H1 (cell line): Measurements from ENCODE around the gene FTL. TPM values are rescaled to one million over a fixed set of nuclear protein-coding genes. Genes with fewer than 3 reads are reported as not detected.

ENCODE experiments used
- CTCF ChIA-PET: fragments of 300-600 bp; sonication (Branson Sonifier 250); formaldehyde crosslinking; loops from one replicate; lab custom pipeline; 2021; ENCODE audit not compliant: partially characterized antibody; lab: Charles Lee
- POLR2A ChIA-PET: fragments of 300-600 bp; sonication (Branson Sonifier 250); formaldehyde crosslinking; loops from one replicate; lab custom pipeline; 2021; ENCODE audit warnings: inconsistent platforms; ENCODE audit not compliant: partially characterized antibody; lab: Charles Lee
- DNase-seq, 2 experiments: peaks; one replicate each; pipeline versions ENCODE4 v3.0.0 to v3.0.0-alpha.2; 2010 to 2022; ENCODE audit warnings: low spot score in 2 of 2, low read depth in 1 of 2, mixed read lengths in 1 of 2
- FAIRE-seq: peaks from 2 replicates; lab custom pipeline; 2011; peaks lifted over from hg19 to GRCh38; lab: Jason Lieb, UNC
- H2AFZ ChIP-seq: 2 replicates; pipeline ENCODE4 v1.8.1; 2012; ENCODE audit warnings: low read length, inconsistent platforms
- H2AK5ac ChIP-seq: 2 replicates; pipeline ENCODE4 v1.6.1; 2013; ENCODE audit warnings: low read depth, low read length
- H2BK120ac ChIP-seq: replicated peaks from 2 replicates; pipeline ENCODE3; 2013; ENCODE audit warnings: low read depth, low read length, inconsistent platforms
- H2BK12ac ChIP-seq: 2 replicates; pipeline ENCODE4 v1.6.1; 2013; ENCODE audit warnings: low read depth, low read length
- H2BK15ac ChIP-seq: 2 replicates; pipeline ENCODE4 v1.6.1; 2013; ENCODE audit warnings: low read length
- H2BK20ac ChIP-seq: 2 replicates; pipeline ENCODE4 v1.6.1; 2013; ENCODE audit warnings: low read length
- H2BK5ac ChIP-seq: 2 replicates; pipeline ENCODE4 v1.6.1; 2013; ENCODE audit warnings: low read depth, low read length
- H3K14ac ChIP-seq: 2 replicates; pipeline ENCODE4 v1.6.1; 2013; ENCODE audit warnings: inconsistent platforms; ENCODE audit not compliant: insufficient read length
- H3K18ac ChIP-seq: 2 replicates; pipeline ENCODE4 v1.6.1; 2013; ENCODE audit warnings: low read length; ENCODE audit errors: extremely low read depth
- H3K23ac ChIP-seq: 2 replicates; pipeline ENCODE4 v1.6.1; 2013; ENCODE audit warnings: inconsistent platforms; ENCODE audit not compliant: insufficient read length
- H3K23me2 ChIP-seq: 2 replicates; pipeline ENCODE4 v1.6.1; 2013; ENCODE audit warnings: low read depth, low read length
- H3K27ac ChIP-seq: 2 replicates; pipeline ENCODE4 v1.6.1; 2011; ENCODE audit warnings: low read depth, low read length, inconsistent platforms
- H3K27me3 ChIP-seq, 4 experiments: replicated peaks in 1 of 4; 1 replicate in 1 of 4; 2 replicates in 3 of 4; pipeline versions ENCODE4 v1.6.1 to v1.8.1; 2011 to 2013; ENCODE audit warnings: low read length in 3 of 4, mild to moderate bottlenecking in 3 of 4, inconsistent platforms in 2 of 4, mixed read lengths in 2 of 4, moderate library complexity in 1 of 4; ENCODE audit not compliant: control insufficient read depth in 3 of 4, insufficient read depth in 3 of 4; ENCODE audit errors: extremely low read depth in 1 of 4
- H3K36me3 ChIP-seq, 4 experiments: 2 replicates each; pipeline versions ENCODE4 v1.6.1 to v1.8.1; 2011 to 2013; ENCODE audit warnings: mild to moderate bottlenecking in 4 of 4, low read length in 3 of 4, moderate library complexity in 2 of 4, control low read depth in 1 of 4, inconsistent platforms in 1 of 4; ENCODE audit not compliant: insufficient read depth in 4 of 4, control insufficient read depth in 2 of 4
- H3K4ac ChIP-seq: replicated peaks from 2 replicates; pipeline ENCODE3; 2013; ENCODE audit warnings: low read length, low read depth, mixed read lengths, inconsistent platforms; ENCODE audit not compliant: insufficient read length
- H3K4me1 ChIP-seq, 4 experiments: replicated peaks in 1 of 4; 1 replicate in 1 of 4; 2 replicates in 3 of 4; pipeline versions ENCODE4 v1.6.1 to v1.8.1; 2011 to 2013; ENCODE audit warnings: low read length in 3 of 4, inconsistent platforms in 2 of 4, mixed read lengths in 1 of 4; ENCODE audit not compliant: insufficient read depth in 4 of 4, control insufficient read depth in 3 of 4
- H3K4me2 ChIP-seq, 2 experiments: 2 replicates each; pipeline versions ENCODE4 v1.6.1 to v1.8.1; 2011 to 2013; ENCODE audit warnings: low read depth in 2 of 2, low read length in 2 of 2, control low read depth in 1 of 2, inconsistent platforms in 1 of 2, mild to moderate bottlenecking in 1 of 2; ENCODE audit not compliant: insufficient read depth in 1 of 2
- H3K4me3 ChIP-seq, 4 experiments: fragments of 200-600, 300-600 bp in 1 of 4; sonication (generic), shearing (Covaris generic), sonication (Bioruptor Twin) in 1 of 4; 2 replicates each; pipeline versions ENCODE4 v1.5.1 to v1.8.1; 2011 to 2016; ENCODE audit warnings: low read length in 4 of 4, low read depth in 3 of 4, control low read depth in 2 of 4, inconsistent platforms in 2 of 4, mild to moderate bottlenecking in 2 of 4, mixed read lengths in 1 of 4, moderate library complexity in 1 of 4; ENCODE audit not compliant: insufficient read depth in 2 of 4; ENCODE audit errors: extremely low read depth in 1 of 4
- H3K56ac ChIP-seq: replicated peaks from 2 replicates; pipeline ENCODE3; 2013; ENCODE audit warnings: low read depth, mild to moderate bottlenecking, mixed read lengths, low read length, inconsistent platforms; ENCODE audit not compliant: insufficient read length
- H3K79me1 ChIP-seq: 2 replicates; pipeline ENCODE4 v1.6.1; 2013; ENCODE audit warnings: low read depth, low read length, control low read depth
- H3K79me2 ChIP-seq, 2 experiments: 2 replicates each; pipeline versions ENCODE4 v1.6.1 to v1.8.1; 2012 to 2013; ENCODE audit warnings: low read length in 2 of 2, mild to moderate bottlenecking in 2 of 2, inconsistent platforms in 1 of 2; ENCODE audit not compliant: insufficient read depth in 2 of 2, control insufficient read depth in 1 of 2
- H3K9ac ChIP-seq, 4 experiments: replicated peaks in 1 of 4; 1 replicate in 1 of 4; 2 replicates in 3 of 4; pipeline versions ENCODE4 v1.6.1 to v1.8.1; 2011 to 2013; ENCODE audit warnings: low read depth in 3 of 4, low read length in 3 of 4, control low read depth in 2 of 4, mild to moderate bottlenecking in 2 of 4, moderate library complexity in 2 of 4, inconsistent platforms in 1 of 4; ENCODE audit errors: extremely low read depth in 1 of 4
- H3K9me3 ChIP-seq, 2 experiments: 2 replicates each; pipeline versions ENCODE4 v1.6.1 to v1.8.1; 2012 to 2013; ENCODE audit warnings: mild to moderate bottlenecking in 2 of 2, moderate library complexity in 2 of 2, control low read depth in 1 of 2, inconsistent platforms in 1 of 2, low read depth in 1 of 2, low read length in 1 of 2, mixed read lengths in 1 of 2; ENCODE audit not compliant: insufficient read depth in 2 of 2
- H4K20me1 ChIP-seq, 2 experiments: replicated peaks in 1 of 2; 2 replicates each; pipeline versions ENCODE3 to v1.8.1; 2011 to 2013; ENCODE audit warnings: inconsistent platforms in 2 of 2, low read length in 2 of 2, mild to moderate bottlenecking in 1 of 2; ENCODE audit not compliant: insufficient read depth in 2 of 2, control insufficient read depth in 1 of 2
- H4K5ac ChIP-seq: 2 replicates; pipeline ENCODE4 v1.6.1; 2013; ENCODE audit warnings: low read length, low read depth, mixed read lengths, inconsistent platforms; ENCODE audit not compliant: insufficient read length
- H4K8ac ChIP-seq: 2 replicates; pipeline ENCODE4 v1.8.0; 2013; ENCODE audit warnings: mild to moderate bottlenecking, moderate library complexity, low read length, inconsistent platforms; ENCODE audit not compliant: insufficient read depth; ENCODE audit errors: extremely low read depth
- H4K91ac ChIP-seq: replicated peaks from 2 replicates; pipeline ENCODE3; 2013; ENCODE audit warnings: low read length, mixed read lengths, inconsistent platforms; ENCODE audit not compliant: insufficient read length
- ATF3 ChIP-seq: IDR thresholded peaks from 2 replicates; pipeline ENCODE4 v1.6.1; 2011; ENCODE audit warnings: low read depth, mild to moderate bottlenecking, low read length; ENCODE audit not compliant: insufficient read depth
- KDM1A ChIP-seq: fragments of 200-600, 300-600 bp; sonication (generic); IDR thresholded peaks from 2 replicates; pipeline ENCODE4 v1.7.1; 2016; ENCODE audit warnings: mild to moderate bottlenecking, low read length, borderline replicate concordance
- PHF8 ChIP-seq: fragments of 200-600 bp; sonication (generic); conservative IDR thresholded peaks from 2 replicates; pipeline ENCODE4 v1.7.1; 2012; ENCODE audit warnings: low read depth, mild to moderate bottlenecking, inconsistent platforms, low read length, moderate library complexity
- POLR2A ChIP-seq, 2 experiments: IDR thresholded peaks; 1 replicate in 1 of 2; 2 replicates in 1 of 2; pipeline ENCODE4 v1.6.1; 2011; ENCODE audit warnings: low read depth in 2 of 2, low read length in 2 of 2, mild to moderate bottlenecking in 2 of 2; ENCODE audit errors: control extremely low read depth in 1 of 2
- SIRT6 ChIP-seq: IDR thresholded peaks from one replicate; pipeline ENCODE4 v1.7.1; 2012; ENCODE audit warnings: low read length, inconsistent platforms
- SP1 ChIP-seq: IDR thresholded peaks from 2 replicates; pipeline ENCODE4 v1.6.1; 2011; ENCODE audit warnings: low read depth, low read length
- SRF ChIP-seq: IDR thresholded peaks from 2 replicates; pipeline ENCODE4 v1.6.1; 2011; ENCODE audit warnings: mild to moderate bottlenecking, low read depth, low read length, moderate library complexity
- ZNF274 ChIP-seq: IDR thresholded peaks from 2 replicates; pipeline ENCODE4 v1.7.0; 2012; ENCODE audit warnings: low read length, borderline replicate concordance; ENCODE audit errors: extremely low read depth
- WGBS, 2 experiments: shearing (Covaris generic) in 1 of 2; methylation state at CpG; one replicate each; pipeline versions ENCODE4 v1.1.6 to v1.1.7; 2013 to 2015; ENCODE audit warnings: low lambda C conversion rate in 2 of 2, mixed read lengths in 2 of 2, inconsistent platforms in 1 of 2, low coverage in 1 of 2, missing lambda C conversion rate in 1 of 2; ENCODE audit not compliant: insufficient replicate concordance in 2 of 2, insufficient coverage in 1 of 2, insufficient read length in 1 of 2; ENCODE audit errors: extremely low coverage in 1 of 2, missing lambda C conversion rate in 1 of 2; 5-methylcytosine and 5-hydroxymethylcytosine counted together
- polyA plus RNA-seq, 7 experiments: library from polyadenylated mRNA; depleted of rRNA in 3 of 7; stranded (reverse) in 5 of 7; unstranded in 2 of 7; fragments of >200 nt in 5 of 7; fragments of 200-250 nt in 2 of 7; gene quantifications; 1 replicate in 5 of 7; 2 replicates in 1 of 7; 4 replicates in 1 of 7; pipeline versions ENCODE4 v1.2.1 to v1.2.3, GENCODE V29; 2011 to 2013; ENCODE audit warnings: missing spikeins in 2 of 7, mixed read lengths in 2 of 7
- total RNA-seq: library from RNA; stranded (reverse); fragmentation: NEBNext Ultra II Directional; extraction: Animal tissue kit (Norgen Biotek cat#: 25700); gene quantifications from 2 replicates; pipeline ENCODE4 v1.2.1, GENCODE V29; 2021
- TF ChIP-seq, protein P1 (sequence below): IDR thresholded peaks from 2 replicates; pipeline ENCODE4 v1.6.1; 2012; ENCODE audit warnings: inconsistent platforms

Gene FTL
- total and polyA plus RNA-seq, 2 of the 8 experiments (the other 6 are each of a cell fraction or from before 2014, with no cell fraction given): 1,751 to 2,427 TPM

DNA sequence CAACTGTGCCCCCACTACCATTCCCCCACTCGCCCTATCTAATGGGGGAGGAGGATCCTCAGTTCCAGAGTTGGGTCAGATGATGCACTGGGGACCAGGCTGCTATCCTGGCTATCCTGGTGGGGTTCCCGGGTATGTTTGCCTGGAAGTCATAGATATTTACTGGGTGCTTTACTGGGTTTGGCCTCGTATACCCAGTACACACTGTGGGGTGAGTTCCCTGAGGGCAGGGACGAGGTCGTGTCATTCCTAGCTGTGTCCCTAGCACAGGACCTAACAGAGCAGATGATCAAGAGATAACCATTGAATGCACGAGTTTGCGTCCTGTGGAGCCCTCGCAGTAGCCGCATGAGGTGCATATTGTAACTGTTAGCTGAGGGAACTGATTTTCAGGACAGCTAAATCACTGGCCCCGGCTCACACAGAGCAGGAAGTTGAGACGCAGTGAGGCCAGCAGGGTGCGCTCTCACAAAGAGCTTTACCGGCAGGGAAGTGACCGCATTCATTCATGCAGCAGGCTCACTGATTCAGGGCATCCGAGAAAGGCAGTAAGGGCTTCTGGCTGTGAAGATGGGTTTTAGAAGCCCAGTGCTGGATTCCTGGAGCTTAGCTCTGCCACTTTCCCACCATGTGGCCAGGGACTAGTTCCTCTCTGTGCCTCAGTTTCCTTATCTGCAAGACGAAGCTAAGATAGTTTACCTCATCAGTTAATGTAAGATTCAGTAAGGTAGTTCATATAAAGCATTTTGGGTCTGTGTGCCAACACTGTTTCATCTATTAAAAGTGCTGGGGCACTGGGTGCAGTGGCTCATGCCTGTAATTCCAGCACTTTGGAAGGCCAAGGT lies 34.6 kb downstream of the FTL start:
- H3K23me2 ChIP-seq: no peaks in the 10 kb centered on the region
- H3K4me2 ChIP-seq: no peak overlapping the region
- no peak overlapping the region for H3K23ac ChIP-seq
- H3K79me1 ChIP-seq: peaks cover 7% of the 10 kb centered on the region
- no peak overlapping the region for H4K5ac ChIP-seq
- no peak overlapping the region for H3K4ac ChIP-seq
- no peak overlapping the region for H2BK20ac ChIP-seq
- H3K4me1 ChIP-seq: peaks cover 0 to 6% (median 2%) of the 10 kb centered on the region in 4 experiments; a peak in 2 of 7 replicates
- peaks cover 3 to 19% (median 14%) of the 10 kb centered on the region in 4 experiments for H3K36me3 ChIP-seq
- CTCF ChIA-PET: interaction anchor here (0.7 to 6.2 kb wide), 28 partner anchors 9 to 225 kb away, joined by 3 to 66 read pairs (median 4); partner anchors contain the start of genes CGB7, CGB8, KCNA7 and LHB
- peak overlapping the region; percentile 82 for H2BK5ac ChIP-seq
- no peak overlapping the region for H4K91ac ChIP-seq
- peaks cover 4 to 8% of the 10 kb centered on the region in 2 experiments for H4K20me1 ChIP-seq
- H3K9ac ChIP-seq: peak overlapping the region in 2 of 4 experiments; percentile 17 to 20; a peak in 2 of 7 replicates
- 55% methylated on average over 16 of the region's 16 CpGs; no CpG with 5 or more reads in 1 of the 2 experiments for WGBS, 2 experiments
- no peaks in the 10 kb centered on the region for H3K9me3 ChIP-seq
- H3K56ac ChIP-seq: no peak overlapping the region
- no peak overlapping the region for H3K27ac ChIP-seq
- peaks cover 6 to 19% of the 10 kb centered on the region in 2 experiments; a peak in 3 of 4 replicates for H3K79me2 ChIP-seq
- peak overlapping the region; percentile 25; the same call in 1 of the 2 replicates for H2AK5ac ChIP-seq
- no peak overlapping the region for H2AFZ ChIP-seq
- H3K18ac ChIP-seq: no peak overlapping the region
- peak; percentile 32 for FAIRE-seq
- H2BK12ac ChIP-seq: 0 out of 2 replicates have a peak overlapping the region, but pooled peaks have one; percentile 39
- peak; percentile 59 to 88 for DNase-seq
- no peak overlapping the region for H4K8ac ChIP-seq
- POLR2A ChIA-PET: interaction anchor here (0.8 to 1.9 kb wide), 4 partner anchors 10 to 23 kb away, joined by 3 to 11 read pairs (median 6); no protein-coding TSS in a partner anchor
- H3K27me3 ChIP-seq: no peaks in the 10 kb centered on the region
- no peak overlapping the region for H2BK120ac ChIP-seq
- H3K14ac ChIP-seq: no peak overlapping the region
- H3K4me3 ChIP-seq: no peak overlapping the region
- no peak overlapping the region for H2BK15ac ChIP-seq
- TF ChIP-seq KDM1A: no peak
- no peak for TF ChIP-seq POLR2A (IDR thresholded peaks at IDR 0.05; ENCODE audit: control extremely low read depth in 1 of 2, low read depth in 2 of 2, low read length in 2 of 2)
- TF ChIP-seq, protein P1, sequence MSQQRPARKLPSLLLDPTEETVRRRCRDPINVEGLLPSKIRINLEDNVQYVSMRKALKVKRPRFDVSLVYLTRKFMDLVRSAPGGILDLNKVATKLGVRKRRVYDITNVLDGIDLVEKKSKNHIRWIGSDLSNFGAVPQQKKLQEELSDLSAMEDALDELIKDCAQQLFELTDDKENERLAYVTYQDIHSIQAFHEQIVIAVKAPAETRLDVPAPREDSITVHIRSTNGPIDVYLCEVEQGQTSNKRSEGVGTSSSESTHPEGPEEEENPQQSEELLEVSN: no peak
- no peak for TF ChIP-seq ZNF274
- TF ChIP-seq SP1: no peak
- TF ChIP-seq SRF: no peak
- no peak for TF ChIP-seq ATF3
- no peak for TF ChIP-seq PHF8
- no peak for TF ChIP-seq SIRT6
